Fibroblast of skin of left biceps (primary cell): ENCODE measurements around the gene NTRK2.

Experiments
- DNase-seq, 2 experiments: peaks; one replicate each; pipeline ENCODE4 v3.0.0-alpha.2; 2013; ENCODE audit warnings: low read depth in 2 of 2

The NTRK2 gene

DNA sequence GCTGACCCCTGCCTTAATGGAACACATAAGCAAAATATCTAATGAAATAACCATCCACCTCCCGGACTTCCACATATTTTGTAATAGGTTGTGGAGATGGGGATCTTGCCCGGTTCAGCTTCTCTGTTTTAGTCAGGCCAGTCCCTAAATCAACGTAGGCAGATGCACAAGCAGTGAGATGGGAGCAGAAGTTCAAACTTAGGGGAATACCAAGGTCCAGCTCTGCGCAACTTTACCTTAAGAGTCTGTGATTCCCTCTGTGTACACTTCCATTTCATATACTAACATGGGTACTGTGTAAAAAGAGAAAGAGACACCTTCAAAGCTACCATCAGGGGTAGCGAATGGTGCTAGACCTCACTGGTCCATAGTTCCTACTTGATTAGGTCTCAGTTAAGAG, 110.9 kb downstream of the NTRK2 start:
- DNase-seq = no peak

DNA sequence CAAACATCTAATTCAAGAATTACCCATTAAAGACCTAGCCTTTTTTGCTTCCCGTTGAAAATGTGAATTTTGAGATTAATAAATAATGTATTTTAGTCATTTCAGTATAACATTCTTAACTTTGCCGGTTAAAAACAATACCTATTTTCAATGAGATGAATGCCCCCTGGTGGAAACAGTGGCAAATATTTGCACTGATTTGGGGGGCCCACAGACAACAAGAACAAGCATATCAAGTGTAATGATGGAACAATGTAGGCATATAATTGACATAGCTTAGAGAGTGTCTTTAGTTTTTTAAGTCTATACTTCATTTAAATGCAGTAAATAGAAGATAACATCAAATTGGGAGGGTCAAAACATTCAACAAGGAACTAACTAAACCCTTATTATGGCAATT, 111.9 kb downstream of the NTRK2 start:
- no peak for DNase-seq

DNA sequence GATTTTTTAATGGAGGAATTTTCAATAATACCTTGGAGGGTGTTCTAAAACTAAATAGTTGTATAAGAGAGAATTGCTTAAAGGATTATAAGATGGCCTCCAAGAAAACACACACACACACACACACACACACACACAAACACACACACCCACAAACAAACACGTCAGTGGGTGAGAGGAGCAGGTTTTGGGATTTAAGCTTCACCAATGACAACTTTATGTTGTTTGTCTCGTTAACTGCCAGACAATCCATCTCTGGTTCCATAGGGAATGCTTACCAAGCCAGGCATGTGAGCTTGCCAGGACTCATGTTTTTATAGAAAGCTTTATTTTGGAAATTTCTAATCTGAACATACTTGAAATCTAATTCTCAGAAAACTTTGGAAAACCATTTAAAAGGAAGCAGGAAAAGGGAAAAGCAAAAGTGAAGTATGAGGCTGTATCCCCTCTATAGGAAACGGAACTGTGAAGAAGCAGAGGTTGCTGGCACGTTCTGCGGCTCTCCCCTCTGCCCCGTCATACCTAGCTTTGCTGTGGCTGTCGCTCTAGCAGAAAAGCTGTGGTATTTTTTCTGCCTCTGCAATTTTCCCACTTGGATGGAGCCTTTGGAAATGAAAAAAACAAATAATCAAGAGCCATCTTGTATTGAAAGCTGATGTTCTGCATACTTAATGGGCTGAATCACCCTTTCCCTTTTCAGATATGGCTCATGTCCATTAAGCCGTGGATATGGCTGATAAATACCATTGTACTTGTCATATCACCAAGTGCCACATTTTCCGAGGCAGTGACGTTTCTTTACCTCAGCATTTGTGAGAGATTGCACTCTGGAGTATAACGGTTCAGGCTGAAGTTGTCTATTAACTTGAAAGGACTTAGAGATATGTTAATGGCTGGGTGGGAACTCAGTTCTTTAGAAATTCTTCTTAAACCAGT, 112.7 kb downstream of the NTRK2 start:
- DNase-seq = no peak

GRCh38 chr9:84785792-84786547, 116.4 kb downstream of the NTRK2 start:
- no peak for DNase-seq

GRCh38 chr9:84788803-84789462, 119.4 kb downstream of the NTRK2 start:
- DNase-seq = no peak

- DNase-seq = no peak
Measured at GRCh38 chr9:84789463-84789830, 119.9 kb downstream of the NTRK2 start.

- peak; percentile 18 to 35 for DNase-seq
Measured at GRCh38 chr9:84791643-84792042, 122.1 kb downstream of the NTRK2 start.

DNA sequence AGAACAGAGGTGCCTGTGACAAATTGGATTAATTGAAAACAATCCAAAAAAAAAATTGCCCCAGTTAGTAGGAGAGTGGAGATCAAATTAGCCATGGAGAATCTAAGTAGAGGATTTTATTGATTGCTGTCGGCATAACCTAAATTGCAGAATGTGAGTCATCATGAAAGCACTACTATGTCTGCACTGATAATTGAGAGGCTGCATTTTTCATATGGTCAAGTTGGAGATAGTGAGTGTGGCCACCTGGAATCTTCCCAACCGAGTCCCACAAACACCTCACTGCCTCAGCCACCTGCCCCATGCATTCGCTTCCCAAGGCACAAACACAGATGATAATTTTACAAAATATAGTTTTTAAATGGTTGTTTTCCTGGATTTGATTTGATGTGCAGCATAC, 123.7 kb downstream of the NTRK2 start:
- DNase-seq = no peak

DNA sequence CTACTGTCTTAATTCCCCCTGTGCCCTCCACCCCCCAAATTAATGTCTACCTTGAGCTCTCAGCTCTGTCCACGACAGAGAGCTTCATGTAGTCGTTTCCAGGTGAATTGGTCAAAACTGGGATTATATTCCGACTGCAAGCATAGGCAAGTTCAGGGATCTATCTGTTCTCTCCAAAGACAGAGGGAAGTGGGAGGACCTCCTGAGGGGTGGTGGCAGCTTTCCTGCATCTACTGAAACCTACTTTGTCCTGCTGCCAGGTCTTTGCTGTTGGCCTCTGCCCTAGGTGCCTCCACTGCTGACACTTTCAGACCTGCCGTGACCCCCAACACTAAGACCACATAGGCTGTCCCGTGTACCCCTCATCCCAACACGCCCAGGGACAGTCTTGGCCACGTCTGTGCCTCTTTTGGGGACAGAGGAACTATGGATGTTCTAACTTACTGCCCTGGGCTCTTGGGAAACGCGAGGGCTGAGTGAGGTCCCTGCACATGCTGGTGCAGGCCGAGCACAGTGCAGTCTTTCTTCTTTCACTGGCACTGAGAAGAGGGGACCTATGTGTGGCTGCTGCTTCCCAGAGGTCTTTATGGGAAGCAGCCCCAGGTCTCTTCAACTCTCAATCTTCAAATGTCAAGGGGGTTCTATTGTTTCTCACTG, 125.6 kb downstream of the NTRK2 start:
- no peak for DNase-seq

DNA sequence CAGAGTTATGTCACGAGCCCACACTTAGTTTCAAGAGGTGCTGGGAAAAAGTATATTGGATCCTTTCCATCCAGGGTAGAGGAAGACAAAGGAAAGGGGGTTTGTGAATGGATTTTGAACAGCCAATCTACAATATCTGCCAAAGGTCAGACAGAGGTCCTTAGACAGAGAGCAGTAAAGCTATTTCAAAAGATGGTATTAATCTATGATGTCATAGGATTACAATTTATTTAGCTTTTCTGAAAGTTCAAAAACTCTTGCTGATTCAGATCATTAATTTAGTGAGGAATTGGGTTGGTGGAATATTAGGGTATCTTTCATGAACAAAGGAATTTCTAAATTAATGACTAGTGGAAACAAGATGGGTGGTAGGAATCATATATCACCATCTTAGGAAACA, 126.9 kb downstream of the NTRK2 start:
- no peak for DNase-seq

GRCh38 chr9:84799251-84799650, 129.7 kb downstream of the NTRK2 start:
- DNase-seq = no peak

DNA sequence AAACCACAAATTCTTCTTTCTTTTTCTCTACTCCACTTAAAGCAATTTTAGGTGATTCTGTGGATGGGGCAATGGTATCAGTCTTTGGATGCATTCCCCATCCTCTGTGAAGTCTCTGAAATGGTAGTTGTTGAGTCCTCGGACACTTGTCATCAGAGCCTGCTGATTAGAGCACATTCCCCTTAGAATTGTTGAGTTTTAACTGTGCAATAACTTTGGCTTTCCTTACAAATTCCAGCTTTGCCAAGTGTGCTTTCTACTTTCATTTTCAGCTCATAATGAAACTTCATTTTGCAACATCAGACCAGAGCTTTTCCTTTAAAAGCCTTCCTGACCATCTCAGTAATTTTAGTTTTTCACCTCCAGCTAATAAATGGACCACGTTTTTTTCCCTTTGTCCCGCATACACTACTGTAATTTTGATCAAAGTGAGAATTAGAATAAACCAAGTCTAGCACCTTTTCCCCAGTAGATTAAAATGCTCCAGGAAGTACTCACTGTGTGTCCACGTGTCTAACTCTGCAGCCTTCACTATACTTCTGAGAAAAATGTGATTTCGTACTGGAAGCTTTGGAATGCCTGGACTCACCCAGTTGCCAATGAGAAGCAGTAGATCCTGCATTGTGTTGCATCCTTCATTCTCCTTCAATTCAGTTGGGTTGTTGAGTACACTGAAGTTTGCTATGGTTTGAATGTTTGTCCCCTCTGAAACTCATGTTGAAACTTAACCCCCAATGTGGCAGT, 135.6 kb downstream of the NTRK2 start:
- DNase-seq = no peak

DNA sequence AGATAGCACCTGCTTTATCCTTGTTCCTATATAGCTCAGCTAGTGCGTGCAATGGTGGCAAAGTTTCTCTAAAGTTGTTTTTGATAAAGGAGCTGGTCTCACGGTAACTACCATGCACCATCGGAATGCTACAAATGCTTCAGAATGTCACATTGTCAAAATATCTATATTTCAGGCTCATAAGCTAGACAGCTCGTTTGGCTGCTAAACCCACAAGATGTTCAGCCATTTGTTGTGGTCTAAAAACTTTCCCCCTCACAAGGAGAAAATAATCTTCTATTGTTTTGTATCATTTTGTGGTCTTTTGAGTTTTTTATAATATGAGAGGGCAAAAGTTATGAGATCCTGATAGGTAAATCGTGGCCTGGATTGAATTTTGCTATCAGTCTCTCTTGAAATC, 137.9 kb downstream of the NTRK2 start:
- no peak for DNase-seq

DNA sequence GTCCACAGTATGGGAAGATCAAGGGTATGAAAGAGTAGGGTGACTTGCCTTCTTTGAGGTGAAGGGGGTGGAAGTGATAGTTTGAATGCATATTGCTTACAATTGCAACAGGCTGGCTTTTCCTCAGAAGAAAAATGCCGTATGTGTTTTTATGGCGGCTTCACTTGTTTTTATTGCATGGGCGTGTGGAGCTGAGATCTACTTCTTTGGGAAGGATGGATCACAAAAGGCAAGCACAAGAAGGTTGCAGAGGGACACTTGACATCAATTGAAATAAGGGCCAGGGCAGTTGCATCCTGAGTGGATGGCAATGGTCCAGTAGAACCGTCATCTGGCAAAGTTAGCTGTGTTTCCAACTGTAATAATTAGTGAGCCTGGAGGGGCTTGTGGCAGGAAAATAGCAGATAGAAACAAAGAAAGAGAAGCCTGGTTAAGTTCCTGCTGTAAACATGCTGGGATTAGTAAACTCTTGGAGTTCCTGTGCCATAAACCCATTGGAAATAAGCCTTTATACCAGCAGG, 138.4 kb downstream of the NTRK2 start:
- DNase-seq = no peak

DNA sequence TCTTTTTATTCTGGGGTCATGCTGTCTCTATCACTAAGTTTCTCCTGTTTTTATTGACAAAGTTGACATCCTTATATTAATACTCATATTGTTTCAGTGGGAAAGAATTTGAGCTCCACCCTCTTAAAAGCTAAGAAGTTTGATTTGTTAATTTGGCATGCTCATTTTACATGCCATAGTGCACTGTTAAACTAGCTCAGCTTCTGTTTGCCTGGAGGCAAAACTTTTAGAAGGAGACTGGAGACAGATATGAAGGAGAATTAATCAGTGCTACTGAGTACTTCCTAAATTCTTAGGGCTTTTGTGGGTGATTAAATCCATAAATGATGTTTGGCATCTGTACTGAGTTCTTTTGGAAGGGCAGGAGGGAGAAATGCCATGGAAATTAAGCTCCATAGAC, 138.9 kb downstream of the NTRK2 start:
- DNase-seq = no peak

DNA sequence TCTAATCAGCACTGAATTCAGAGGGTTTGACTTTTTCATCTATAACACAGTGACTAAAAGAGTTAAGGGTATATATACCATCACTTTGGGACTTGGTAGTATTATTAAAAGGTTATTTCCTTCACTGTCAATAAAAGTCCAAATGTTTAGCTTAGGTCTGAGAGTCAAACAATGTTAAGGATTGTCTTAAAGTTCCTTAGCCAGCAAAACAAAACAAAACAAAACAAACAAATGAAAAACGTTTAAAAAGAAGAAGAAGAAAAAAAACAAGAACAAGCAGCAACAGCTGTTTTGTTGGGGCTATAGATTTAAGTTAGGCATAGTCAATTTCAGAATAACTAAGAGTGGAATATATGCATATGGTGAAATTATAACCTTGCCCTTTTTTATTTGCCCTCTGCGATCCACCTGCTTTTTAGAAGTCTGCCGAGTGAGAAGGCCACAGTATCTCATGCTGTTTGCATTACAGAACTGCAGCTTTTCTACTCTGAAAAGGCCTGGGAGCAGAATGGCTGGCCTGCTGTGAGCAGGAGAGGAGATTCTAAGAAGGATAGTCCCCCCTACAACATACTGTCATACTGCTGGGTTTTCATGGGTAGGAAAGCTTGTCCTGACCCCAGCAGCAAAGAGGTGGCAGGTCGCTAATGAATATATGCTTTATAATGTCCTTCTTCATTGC, 141.7 kb downstream of the NTRK2 start:
- DNase-seq = no peak

DNA sequence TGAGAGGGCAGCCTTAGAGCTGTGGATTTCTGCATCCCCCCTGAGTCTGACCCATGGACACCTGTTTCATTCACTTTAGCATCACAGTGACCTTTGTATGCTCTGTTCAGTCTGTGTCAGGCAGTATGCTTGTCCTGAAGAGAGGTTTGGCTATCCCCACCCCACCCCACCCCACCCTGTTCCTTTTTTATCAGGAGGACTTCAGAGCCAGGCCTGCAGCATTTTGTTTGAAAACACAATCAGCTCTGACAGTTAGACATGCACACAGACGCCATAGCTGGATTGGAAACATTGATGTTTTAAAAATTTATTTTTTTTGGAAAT, 142.2 kb downstream of the NTRK2 start:
- no peak for DNase-seq

- DNase-seq = no peak
Measured at GRCh38 chr9:84812355-84812754, 142.8 kb downstream of the NTRK2 start.

GRCh38 chr9:84812847-84813246, 143.3 kb downstream of the NTRK2 start:
- DNase-seq = no peak

- DNase-seq = no peak
Measured at GRCh38 chr9:84815554-84815953, 146.0 kb downstream of the NTRK2 start.

- no peak for DNase-seq
Measured at GRCh38 chr9:84817038-84817437, 147.5 kb downstream of the NTRK2 start.
